ENCODE measurements around the gene FTCD.
A peak's percentile ranks its signal among the peaks of the same experiment; 100 is the strongest.

FTCD gene

GRCh38 chr21:46093668-46094400 is 61.5 kb downstream of the FTCD start:
- DNase-seq (ENCODE audit: low spot score): peak; percentile 69
- H3K4me3 ChIP-seq: no peak overlapping the region
- no peak for TF ChIP-seq CTCF (IDR thresholded peaks at IDR 0.05)
- H3K27ac ChIP-seq: peak overlapping the region; percentile 84 to 99

- TF ChIP-seq CTCF (IDR thresholded peaks at IDR 0.05): no peak
- DNase-seq (ENCODE audit: low spot score): no peak
- peak overlapping the region; percentile 84 to 99 for H3K27ac ChIP-seq
- no peak overlapping the region for H3K4me3 ChIP-seq
These were observed 62.3 kb downstream of the FTCD start for GRCh38 chr21:46092811-46093667.

- DNase-seq (ENCODE audit: low spot score): peak; percentile 93
- Histone ChIP-seq H3K4me3 (peak overlapping the region; percentile 50), H3K27ac (peak overlapping the region; percentile 84 to 99)
- no peak for TF ChIP-seq CTCF (IDR thresholded peaks at IDR 0.05)
These were observed 63.2 kb downstream of the FTCD start for GRCh38 chr21:46092026-46092764.

- peak overlapping the region; percentile 84 to 99 for H3K27ac ChIP-seq
- TF ChIP-seq CTCF (IDR thresholded peaks at IDR 0.05): no peak
- H3K4me3 ChIP-seq: peak overlapping the region; percentile 50
- DNase-seq (ENCODE audit: low spot score): no peak
These were observed 63.8 kb downstream of the FTCD start for GRCh38 chr21:46091631-46092025.

- Histone ChIP-seq H3K27ac (peak overlapping the region; percentile 84 to 99), H3K4me3 (no peak overlapping the region)
- DNase-seq (ENCODE audit: low spot score): peak; percentile 65
- TF ChIP-seq CTCF (IDR thresholded peaks at IDR 0.05): no peak
These were observed 64.3 kb downstream of the FTCD start for GRCh38 chr21:46091118-46091517.

- Histone ChIP-seq H3K4me3 (no peak overlapping the region), H3K27ac (no peak overlapping the region)
- TF ChIP-seq CTCF (IDR thresholded peaks at IDR 0.05): no peak
- no peak for DNase-seq (ENCODE audit: low spot score)
These were observed 66.1 kb downstream of the FTCD start for GRCh38 chr21:46089285-46089684.

Data from coronary artery (tissue), 2 donors.